Activated T-helper 1 cell treated with Interleukin-2 at 50 U/mL for 16 hours (primary cell): ENCODE measurements around the gene CFAP90.

Experiments
- DNase-seq: peaks from one replicate; pipeline ENCODE4 v3.0.0-alpha.2; 2020; ENCODE audit warnings: low read depth

CFAP90 gene, protein sequence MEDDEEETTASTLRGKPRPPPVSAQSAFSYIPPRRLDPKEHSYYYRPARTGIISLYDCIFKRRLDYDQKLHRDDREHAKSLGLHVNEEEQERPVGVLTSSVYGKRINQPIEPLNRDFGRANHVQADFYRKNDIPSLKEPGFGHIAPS

GRCh38 chr5:7850395-7851239, at the start of gene CFAP90:
TSS of gene CFAP90 (minus strand) at chr5:7851133. CDS start at chr5:7851021, 112 bp downstream.
- no peak for DNase-seq

GRCh38 chr5:7897014-7897600, 46.2 kb upstream of the CFAP90 start:
- no peak for DNase-seq

GRCh38 chr5:7894860-7895259, 43.9 kb upstream of the CFAP90 start:
- no peak for DNase-seq

GRCh38 chr5:7894439-7894838, 43.5 kb upstream of the CFAP90 start:
- DNase-seq = no peak

- DNase-seq = no peak
These were observed 38.0 kb upstream of the CFAP90 start for GRCh38 chr5:7888901-7889300.

- no peak for DNase-seq
These were observed 36.0 kb upstream of the CFAP90 start for GRCh38 chr5:7886849-7887475.

GRCh38 chr5:7884491-7885267, 33.7 kb upstream of the CFAP90 start:
- DNase-seq = no peak

DNA sequence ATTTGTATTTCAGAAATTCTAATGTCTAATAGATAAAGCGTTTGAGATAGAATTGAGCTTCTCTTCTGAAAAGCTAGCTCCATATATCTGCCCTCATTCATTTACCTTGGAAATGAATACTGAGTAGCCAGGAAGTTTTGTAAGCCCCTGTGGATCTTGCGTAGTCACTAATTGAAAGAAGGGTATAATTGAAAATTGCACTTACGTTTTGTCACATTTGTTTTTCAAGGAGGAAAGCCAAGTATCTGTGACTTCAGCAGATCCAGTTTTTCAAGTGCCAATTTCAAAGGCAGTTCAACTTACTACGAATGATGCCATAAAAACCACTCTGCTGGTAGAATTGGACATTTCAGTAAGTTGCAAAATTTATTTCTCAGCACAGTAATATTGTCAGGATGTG, 32.0 kb upstream of the CFAP90 start:
- DNase-seq = no peak

DNA sequence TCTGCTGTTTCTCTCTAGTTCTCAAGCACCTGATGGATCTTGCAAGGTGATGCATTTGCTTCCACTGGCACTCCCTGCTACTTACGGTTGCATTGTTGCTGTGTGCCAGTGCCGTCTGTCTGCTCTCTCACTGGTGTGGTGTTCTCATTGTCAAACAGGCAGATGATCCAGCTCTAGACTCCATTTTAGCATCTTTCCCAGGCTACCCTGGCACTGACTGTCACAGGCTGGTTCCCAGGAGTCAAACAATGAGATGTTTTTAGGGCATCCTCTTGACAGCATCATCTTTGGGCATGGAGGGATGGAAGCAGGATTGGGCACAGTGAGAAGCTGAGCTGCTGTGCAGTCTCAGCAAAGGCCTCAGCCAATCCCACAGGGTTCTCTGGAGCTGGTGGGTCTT, 30.9 kb upstream of the CFAP90 start:
- DNase-seq = no peak

- DNase-seq = no peak
These were observed 30.2 kb upstream of the CFAP90 start for GRCh38 chr5:7881091-7881490.

- no peak for DNase-seq
These were observed 27.5 kb upstream of the CFAP90 start for GRCh38 chr5:7878381-7878873.

GRCh38 chr5:7877851-7878250, 26.9 kb upstream of the CFAP90 start:
- no peak for DNase-seq

DNA sequence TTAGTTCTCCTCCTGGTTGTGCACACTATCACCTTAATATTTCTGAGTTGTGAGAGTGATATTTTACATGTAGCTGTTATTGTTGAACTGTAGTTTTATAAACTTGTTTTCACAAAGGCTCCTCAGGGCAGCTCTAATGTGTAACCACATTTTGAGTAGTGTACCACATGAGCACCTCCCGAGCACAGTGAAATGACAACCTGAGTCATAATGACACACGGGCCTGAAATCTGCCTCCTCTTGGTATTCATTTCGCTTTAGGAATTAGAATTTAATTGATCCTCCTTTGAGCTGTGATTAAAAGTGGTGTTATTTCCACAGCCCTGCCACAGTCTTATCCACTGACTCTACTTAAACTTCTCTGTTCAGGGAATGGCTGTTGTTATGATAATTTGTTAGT, 25.9 kb upstream of the CFAP90 start:
- no peak for DNase-seq

DNA sequence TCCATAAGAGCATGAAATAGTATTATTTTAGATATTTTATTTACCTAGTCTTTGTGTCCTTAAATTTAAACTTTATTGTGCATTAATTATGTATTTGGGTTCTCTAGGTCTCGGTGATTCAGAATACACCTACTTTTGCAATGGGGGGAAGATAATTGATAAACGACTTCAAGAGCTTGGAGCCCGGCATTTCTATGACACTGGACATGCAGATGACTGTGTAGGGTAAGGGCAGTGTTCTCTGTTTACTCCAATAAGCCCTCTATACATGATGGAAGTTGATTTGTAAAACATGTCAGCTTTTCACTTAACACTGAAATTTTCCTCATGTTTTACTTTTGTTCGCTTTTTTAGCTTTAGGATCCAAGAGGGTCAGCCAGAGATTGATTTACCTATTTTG, 24.2 kb upstream of the CFAP90 start:
- no peak for DNase-seq

DNA sequence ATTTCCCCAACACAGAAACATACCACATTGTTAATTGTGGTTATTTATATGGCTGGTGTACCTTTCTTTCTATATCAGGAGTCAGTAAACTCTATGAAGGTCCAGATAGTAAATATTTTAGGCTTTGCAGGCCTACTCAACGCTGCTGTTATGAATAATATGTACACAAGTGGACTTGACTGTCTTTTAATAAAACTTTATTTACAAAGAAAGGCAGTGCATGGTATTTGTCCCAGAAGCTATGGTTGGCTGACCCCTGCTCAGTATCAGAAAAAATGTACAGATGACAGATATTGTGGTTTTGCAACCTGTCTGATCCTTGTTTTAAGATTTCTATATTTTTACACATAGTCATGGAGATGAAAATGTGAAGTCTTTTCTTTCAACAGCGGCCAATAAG, 23.7 kb upstream of the CFAP90 start:
- no peak for DNase-seq

GRCh38 chr5:7873216-7873615, 22.3 kb upstream of the CFAP90 start:
- no peak for DNase-seq

GRCh38 chr5:7872517-7873130, 21.7 kb upstream of the CFAP90 start:
- DNase-seq = no peak

GRCh38 chr5:7871653-7872052, 20.7 kb upstream of the CFAP90 start:
- DNase-seq = no peak

DNA sequence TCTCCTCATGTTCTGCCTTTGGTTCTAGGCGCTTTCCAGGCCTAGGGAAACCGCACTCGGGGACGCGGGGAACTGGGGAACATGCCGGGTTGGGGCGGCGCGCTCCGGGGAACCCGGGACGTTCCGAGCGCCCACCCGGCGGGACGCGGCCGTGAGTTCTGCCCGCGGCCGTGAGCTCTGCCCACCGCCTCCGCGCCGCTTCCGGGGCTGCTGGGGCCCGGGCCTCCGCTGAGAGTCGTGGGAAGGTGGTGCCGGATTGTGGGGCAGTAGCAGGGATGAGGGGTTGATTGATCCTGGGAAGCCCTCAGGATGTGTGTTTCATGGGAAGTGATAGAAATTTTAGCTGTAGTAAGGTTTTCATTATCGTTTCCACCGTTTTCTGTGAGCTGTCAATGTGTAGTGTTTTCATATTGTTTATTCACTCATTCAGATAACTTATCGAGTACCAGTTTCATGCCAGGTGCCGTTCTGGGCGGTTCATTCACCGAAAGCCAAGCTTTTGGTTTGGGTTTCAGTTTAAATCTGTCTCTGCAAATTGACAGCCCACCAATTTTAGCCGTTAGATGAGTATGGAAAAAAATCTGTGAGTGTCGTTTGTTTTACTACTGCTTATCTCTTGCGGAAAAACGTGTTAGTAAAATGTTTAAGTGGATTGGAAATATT, 18.7 kb upstream of the CFAP90 start:
- no peak for DNase-seq

- DNase-seq = peak; percentile 82
These were observed 18.0 kb upstream of the CFAP90 start, which contains the start of the genes FASTKD3 and MTRR for GRCh38 chr5:7868773-7869473. TSS of gene FASTKD3 (minus strand) at chr5:7869031. CDS start at chr5:7868083, 948 bp downstream. TSS of gene MTRR (plus strand) at chr5:7869148. CDS start at chr5:7870795, 1,647 bp downstream.
